ENCODE data around the gene CD300LG.

The CD300LG gene

DNA sequence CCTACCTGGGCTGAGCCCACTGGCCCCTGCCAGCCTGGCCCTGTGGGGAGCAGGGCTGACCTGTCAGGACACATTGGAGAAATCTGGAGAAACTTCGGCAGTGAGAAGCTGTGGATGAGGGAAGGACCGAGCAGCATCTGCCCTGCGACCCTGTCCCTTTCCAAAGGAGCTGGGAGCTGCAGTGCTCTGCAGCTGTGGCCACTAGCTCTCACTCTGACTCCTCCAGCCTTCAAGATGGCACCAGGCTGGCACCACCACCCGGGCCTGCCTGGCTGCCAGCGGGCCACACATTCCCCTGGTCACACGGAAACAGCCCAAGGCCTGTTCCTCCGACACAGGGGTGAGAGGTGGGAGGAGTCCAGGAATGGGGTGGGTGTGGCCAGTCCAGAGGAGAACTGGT lies 30.1 kb downstream of the CD300LG start:
- TF ChIP-seq, protein P1, sequence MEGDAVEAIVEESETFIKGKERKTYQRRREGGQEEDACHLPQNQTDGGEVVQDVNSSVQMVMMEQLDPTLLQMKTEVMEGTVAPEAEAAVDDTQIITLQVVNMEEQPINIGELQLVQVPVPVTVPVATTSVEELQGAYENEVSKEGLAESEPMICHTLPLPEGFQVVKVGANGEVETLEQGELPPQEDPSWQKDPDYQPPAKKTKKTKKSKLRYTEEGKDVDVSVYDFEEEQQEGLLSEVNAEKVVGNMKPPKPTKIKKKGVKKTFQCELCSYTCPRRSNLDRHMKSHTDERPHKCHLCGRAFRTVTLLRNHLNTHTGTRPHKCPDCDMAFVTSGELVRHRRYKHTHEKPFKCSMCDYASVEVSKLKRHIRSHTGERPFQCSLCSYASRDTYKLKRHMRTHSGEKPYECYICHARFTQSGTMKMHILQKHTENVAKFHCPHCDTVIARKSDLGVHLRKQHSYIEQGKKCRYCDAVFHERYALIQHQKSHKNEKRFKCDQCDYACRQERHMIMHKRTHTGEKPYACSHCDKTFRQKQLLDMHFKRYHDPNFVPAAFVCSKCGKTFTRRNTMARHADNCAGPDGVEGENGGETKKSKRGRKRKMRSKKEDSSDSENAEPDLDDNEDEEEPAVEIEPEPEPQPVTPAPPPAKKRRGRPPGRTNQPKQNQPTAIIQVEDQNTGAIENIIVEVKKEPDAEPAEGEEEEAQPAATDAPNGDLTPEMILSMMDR (IDR thresholded peaks at IDR 0.05; ENCODE audit: insufficient read depth, low read depth, low read length, missing control alignments), result no peak

GRCh38 chr17:43877451-43878155 lies 30.6 kb downstream of the CD300LG start:
- DNase-seq (ENCODE audit: low read depth), result no peak
- TF ChIP-seq, protein P1 (IDR thresholded peaks at IDR 0.05; ENCODE audit: insufficient read depth, low read depth, low read length, missing control alignments), result no peak
- no peak overlapping the region for H3K4me3 ChIP-seq (ENCODE audit: low read depth, low read length)

More for the DNA sequence above, 30.1 kb downstream of the CD300LG start:
- no peak overlapping the region for H3K4me3 ChIP-seq (ENCODE audit: low read depth, low read length)
- DNase-seq (ENCODE audit: low read depth), result no peak

GRCh38 chr17:43878260-43879175 lies 31.5 kb downstream of the CD300LG start:
- TF ChIP-seq, protein P1 (IDR thresholded peaks at IDR 0.05; ENCODE audit: insufficient read depth, low read depth, low read length, missing control alignments), result peak; percentile 98
- peak; percentile 57 for DNase-seq (ENCODE audit: low read depth)
- no peak overlapping the region for H3K4me3 ChIP-seq (ENCODE audit: low read depth, low read length)

DNA sequence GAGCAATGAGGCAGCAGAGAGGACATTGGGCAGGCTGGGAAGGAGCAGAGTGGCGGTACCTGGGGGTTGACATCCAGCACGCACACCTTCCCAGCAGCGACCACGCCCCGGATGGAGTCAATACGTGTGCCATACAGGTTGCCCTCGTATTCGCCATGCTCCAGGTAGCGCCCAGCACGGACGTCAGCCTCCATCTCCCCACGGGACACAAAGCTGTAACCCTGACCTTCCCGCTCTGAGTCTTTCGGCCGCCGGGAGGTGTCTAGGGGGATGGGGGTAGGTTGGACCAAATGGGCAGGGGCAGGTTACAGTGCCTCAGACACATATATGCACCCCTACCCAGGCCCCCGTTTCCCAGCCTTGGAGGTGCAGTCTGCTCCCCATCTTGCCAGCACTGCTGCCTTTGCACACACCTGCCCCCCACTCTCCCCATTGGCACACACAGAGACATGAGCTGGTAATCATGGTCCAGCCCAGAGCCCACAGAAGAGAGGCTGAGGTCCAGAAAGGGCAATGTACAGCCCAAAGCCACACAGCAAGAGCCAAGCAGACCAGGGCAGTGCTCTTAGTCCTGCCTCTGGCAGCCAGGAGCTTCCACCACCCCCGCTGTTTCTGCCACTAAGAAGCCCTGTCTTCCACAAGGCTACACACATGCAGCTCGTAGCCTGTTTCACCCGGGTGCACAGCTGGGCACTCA lies 32.9 kb downstream of the CD300LG start:
- TF ChIP-seq, protein P1 (IDR thresholded peaks at IDR 0.05; ENCODE audit: insufficient read depth, low read depth, low read length, missing control alignments), result no peak

DNA sequence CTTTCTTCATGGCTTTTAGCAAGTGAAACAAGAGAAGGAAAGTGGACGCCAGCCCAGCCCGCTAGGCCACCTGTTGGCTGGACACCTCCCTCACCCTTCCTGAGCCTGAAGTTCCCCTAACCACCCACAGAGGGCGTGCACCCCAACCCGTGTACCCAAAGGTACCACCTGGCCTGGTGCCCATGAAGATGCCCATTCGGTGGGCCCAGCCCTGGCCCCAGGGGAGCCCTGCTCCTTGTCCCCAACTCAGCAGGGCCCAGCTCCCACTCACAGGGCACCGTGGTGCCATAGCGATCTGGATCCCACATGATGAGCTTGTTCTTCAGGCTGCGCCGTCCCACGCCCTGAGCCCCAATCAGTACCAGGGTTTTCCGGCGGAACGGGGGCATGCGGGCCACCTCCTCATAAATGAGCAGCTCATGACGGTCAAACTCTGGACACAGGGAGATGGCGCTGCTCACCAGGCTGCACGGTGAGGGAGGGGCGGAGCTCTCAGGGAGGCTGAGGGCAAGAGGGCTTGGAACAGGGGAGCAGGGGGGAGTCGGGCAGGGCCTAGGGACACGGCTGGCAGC lies 33.5 kb downstream of the CD300LG start:
- DNase-seq (ENCODE audit: low read depth), result peak; percentile 42
- H3K4me3 ChIP-seq (ENCODE audit: low read depth, low read length), result no peak overlapping the region
- TF ChIP-seq, protein P1 (IDR thresholded peaks at IDR 0.05; ENCODE audit: insufficient read depth, low read depth, low read length, missing control alignments), result peak; percentile 79

More for the DNA sequence above, 32.9 kb downstream of the CD300LG start:
- H3K4me3 ChIP-seq (ENCODE audit: low read depth, low read length), result no peak overlapping the region
- DNase-seq (ENCODE audit: low read depth), result no peak

GRCh38 chr17:43881181-43881580 lies 34.2 kb downstream of the CD300LG start:
- DNase-seq (ENCODE audit: low read depth), result no peak
- TF ChIP-seq, protein P1 (IDR thresholded peaks at IDR 0.05; ENCODE audit: insufficient read depth, low read depth, low read length, missing control alignments), result no peak
- H3K4me3 ChIP-seq (ENCODE audit: low read depth, low read length), result no peak overlapping the region
